GM13977 (cell line): ENCODE data around the gene TMTC4.
"Not testable (repeated sequence)": the region's sequence is repeated elsewhere in the genome, so short reads cannot be mapped to it uniquely, and the experiment has no call there.

Experiments used
- DNase-seq: peaks from one replicate; pipeline ENCODE4 v3.0.0; 2012; ENCODE audit warnings: low spot score
- CTCF ChIP-seq: IDR thresholded peaks from 2 replicates; pipeline ENCODE4 v1.5.1; 2012; ENCODE audit warnings: mild to moderate bottlenecking, control low read depth; ENCODE audit not compliant: insufficient read depth; ENCODE audit errors: extremely low read depth, missing control alignments
- in situ Hi-C: fragments of 300-500 bp; cut with MboI; formaldehyde crosslinking; loops from one replicate; pipeline ENCODE4 v1.12.0; 2022; ENCODE audit warnings: low sequenced_read_pairs, low pct_unique_long_range_greater_than_20kb, mixed read lengths, inconsistent platforms; ENCODE audit not compliant: unreplicated experiment

TMTC4 gene

DNA sequence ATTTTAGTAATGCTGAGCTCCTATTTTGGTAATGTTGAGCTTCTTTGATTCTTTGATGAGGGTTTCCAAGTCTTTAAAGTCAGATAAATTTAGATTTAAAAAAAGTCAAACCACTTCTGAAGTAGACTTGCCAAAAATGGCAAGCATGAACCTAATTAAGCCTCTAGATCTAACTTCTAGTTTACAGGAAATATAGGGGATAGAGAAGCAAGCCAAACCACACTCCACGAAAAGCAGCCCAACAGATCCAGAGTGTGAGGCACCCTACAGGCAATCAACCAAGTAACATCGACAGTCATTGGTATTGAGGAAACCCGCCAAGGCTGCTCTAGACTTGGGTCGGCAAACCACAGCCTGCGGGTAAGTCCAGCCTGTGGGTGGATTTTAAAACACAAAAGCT, 89.7 kb downstream of the TMTC4 start:
- in situ Hi-C loops = loop anchor here (25.0 kb wide), 1 partner anchor 527 kb away; no protein-coding TSS in a partner anchor
- TF ChIP-seq CTCF = no peak
- DNase-seq = no peak

DNA sequence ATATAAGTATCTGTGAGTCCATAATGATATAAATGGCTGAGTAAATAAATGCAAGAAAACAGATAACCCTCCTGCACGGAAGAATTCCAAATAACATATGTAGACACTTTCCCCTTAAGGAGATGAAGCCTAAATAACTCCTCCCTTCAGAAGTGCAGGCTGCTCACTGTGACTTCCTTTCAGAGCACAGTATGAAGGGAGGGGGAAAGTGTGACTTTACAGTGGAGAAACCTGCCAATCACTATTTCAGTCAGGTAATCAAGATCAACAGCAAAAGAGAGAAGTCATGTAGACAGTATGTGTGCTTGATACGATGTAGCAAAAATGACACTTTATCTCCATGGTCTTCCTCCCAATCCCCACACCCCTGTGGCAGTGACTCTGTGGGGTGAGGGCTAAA, 93.1 kb downstream of the TMTC4 start:
- no peak for TF ChIP-seq CTCF
- no peak for DNase-seq
- in situ Hi-C loops = loop anchor here (25.0 kb wide), 1 partner anchor 531 kb away; no protein-coding TSS in a partner anchor

- in situ Hi-C loops = loop anchor here (25.0 kb wide), 1 partner anchor 531 kb away; no protein-coding TSS in a partner anchor
- no peak for DNase-seq
- no peak for TF ChIP-seq CTCF
Observed at GRCh38 chr13:100581030-100581429, 93.6 kb downstream of the TMTC4 start.

DNA sequence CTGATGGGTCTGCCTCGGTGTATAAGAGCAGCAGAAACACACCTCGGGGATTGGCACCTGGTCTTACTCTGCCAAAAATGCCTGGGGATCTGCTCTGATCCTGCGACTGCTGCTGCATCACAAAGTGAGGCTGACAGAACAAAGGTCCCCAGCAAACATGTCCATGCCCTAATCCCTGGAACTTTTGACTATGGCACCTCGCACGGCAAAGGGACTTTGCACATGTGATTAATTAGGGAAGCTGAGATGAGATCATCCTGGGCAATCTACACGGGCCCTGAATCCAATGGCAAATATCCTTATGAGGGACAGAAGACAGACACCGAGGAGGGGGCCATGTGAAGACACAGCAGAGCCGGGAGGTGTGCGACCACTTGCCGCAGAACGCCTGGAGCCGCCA, 94.5 kb downstream of the TMTC4 start:
- no peak for TF ChIP-seq CTCF
- in situ Hi-C loops = loop anchor here (25.0 kb wide), 1 partner anchor 532 kb away; no protein-coding TSS in a partner anchor
- DNase-seq = no peak

DNA sequence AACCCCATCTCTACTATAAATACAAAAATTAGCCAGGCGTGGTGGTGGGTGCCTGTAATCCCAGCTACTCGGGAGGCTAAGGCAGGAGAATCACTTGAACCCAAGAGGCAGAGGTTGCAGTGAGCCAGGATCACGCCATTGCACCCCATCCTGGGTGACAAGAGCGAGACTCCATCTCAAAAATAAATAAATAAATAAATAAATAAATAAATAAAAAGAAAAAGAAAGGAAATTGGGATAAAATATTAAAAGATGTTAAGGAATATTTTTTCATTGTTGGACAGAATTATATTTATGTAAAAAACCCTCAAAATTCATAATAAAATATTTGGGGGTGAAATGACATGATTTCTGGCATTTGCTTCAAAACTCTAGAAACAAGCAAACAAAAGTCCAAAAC, 97.4 kb downstream of the TMTC4 start:
- in situ Hi-C loops = loop anchor here (25.0 kb wide), 1 partner anchor 535 kb away; no protein-coding TSS in a partner anchor

DNA sequence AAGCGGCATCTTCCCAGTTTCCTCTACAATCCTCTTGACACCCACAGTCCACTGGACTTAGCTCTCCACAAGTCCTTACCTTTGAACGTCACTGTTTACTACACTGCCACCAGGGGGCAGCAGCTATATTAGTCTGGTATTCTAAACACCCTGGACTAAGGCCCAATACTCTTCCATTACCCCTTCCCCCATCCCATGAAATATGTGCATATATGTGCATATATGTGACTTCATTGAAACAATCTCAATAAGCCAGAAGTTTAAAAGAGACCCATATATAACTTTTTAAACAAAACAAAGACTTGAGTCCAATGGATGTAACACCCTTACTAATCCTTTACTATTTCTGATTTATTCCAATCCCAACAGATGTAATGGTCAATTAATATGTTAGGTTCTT, 101.5 kb downstream of the TMTC4 start:
- in situ Hi-C loops = no loop called here
- TF ChIP-seq CTCF = peak; percentile 87

More for the DNA sequence above, 97.4 kb downstream of the TMTC4 start:
- DNase-seq = not testable (repeated sequence)

GRCh38 chr13:100566543-100566942, 108.1 kb downstream of the TMTC4 start:
- in situ Hi-C loops = no loop called here
- DNase-seq = no peak
- no peak for TF ChIP-seq CTCF

More for the DNA sequence above, 101.5 kb downstream of the TMTC4 start:
- DNase-seq = peak; percentile 71
